ENCODE results near the gene TMEM201.

TMEM201 gene

DNA sequence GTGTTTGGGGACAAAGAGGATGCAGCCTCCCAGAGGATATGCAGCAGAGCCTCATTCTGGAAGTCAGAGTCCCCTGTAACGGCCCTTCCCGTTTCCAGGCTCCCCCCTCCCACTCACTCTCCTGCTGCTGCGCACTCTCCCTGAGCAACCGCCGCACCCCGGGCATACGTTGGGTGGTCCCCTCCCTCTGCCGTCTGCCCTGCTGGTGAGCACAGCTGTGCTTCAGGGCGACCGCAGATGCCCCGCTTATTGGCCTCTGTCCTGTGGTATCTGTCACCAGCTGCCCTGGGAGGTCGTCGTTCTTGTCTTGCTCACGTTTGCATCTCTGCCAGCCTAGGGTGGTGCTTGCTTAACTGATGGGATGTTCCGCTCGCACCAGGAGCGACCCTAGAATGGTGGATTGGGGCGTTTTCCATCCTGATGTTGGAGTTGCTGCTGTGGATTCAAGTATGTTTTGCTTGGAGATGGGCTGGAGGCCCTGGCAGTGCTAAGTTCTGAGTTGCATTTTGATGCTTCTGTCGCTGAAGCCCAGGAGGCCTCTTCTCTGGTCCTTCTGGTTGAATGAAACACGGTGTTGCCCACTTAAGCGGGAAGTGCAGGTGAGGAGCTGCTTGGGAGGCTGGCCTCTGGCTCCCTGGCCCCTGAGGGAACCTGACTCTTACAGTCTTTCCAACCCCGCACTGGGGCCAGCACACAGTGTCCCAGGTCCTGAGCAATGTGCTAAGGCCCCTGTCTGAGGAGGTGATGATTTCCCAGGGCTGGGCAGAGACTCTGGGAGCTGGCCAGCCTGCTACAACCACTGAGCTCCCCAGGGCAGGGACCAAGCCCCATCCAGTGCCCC, 3.2 kb downstream of the TMEM201 start:
- FAIRE-seq (peak; percentile 35), DNase-seq (ENCODE audit: insufficient read length, low spot score) (no peak)
- TF ChIP-seq TAF1 (IDR thresholded peaks at IDR 0.05; ENCODE audit: low read depth, low read length), result no peak
- TF ChIP-seq POLR2AphosphoS5 (IDR thresholded peaks at IDR 0.05; ENCODE audit: low read depth, low read length), result no peak
- TF ChIP-seq PAX5 (IDR thresholded peaks at IDR 0.05; ENCODE audit: insufficient read depth, low read length, severe bottlenecking), result no peak
- TF ChIP-seq SPI1 (IDR thresholded peaks at IDR 0.05; ENCODE audit: low read depth, low read length), result no peak
- TF ChIP-seq POLR2A (IDR thresholded peaks at IDR 0.05; ENCODE audit: low read depth, low read length), result no peak
- no peak for TF ChIP-seq POU2F2 (IDR thresholded peaks at IDR 0.05; ENCODE audit: low read depth, low read length)

DNA sequence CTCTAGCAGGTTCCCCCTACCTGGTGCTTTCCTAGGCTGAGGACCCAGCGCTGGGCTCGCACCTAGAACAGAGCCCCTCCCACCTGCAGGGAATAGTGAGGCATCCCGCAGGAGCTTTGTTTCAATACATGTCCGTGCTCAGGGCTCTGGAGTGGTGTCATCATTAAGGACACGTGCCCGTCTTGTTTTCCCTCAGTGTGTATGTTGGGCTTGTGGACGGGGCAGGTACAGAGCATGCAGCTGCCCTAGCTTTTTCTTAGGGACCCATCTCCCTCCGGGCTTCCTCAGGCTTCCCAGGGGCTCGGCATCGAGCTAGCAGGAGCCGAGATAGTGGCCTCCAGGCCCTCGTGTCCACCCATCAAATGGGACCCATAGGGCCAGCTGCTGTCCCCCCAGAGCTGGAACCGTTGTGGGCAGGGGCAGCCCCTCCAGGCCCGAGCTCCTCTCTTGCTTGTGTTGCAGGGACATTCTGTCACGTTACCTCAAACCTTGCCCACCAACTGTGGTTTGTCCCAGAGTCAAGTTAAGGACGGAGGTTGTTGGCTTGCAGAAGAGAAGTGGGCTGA, 3.9 kb downstream of the TMEM201 start:
- TF ChIP-seq POLR2A (IDR thresholded peaks at IDR 0.05; ENCODE audit: low read depth, low read length) (no peak), POU2F2 (IDR thresholded peaks at IDR 0.05; ENCODE audit: low read depth, low read length) (no peak), POLR2AphosphoS5 (IDR thresholded peaks at IDR 0.05; ENCODE audit: low read depth, low read length) (no peak), TAF1 (IDR thresholded peaks at IDR 0.05; ENCODE audit: low read depth, low read length) (no peak), SPI1 (IDR thresholded peaks at IDR 0.05; ENCODE audit: low read depth, low read length) (no peak), PAX5 (IDR thresholded peaks at IDR 0.05; ENCODE audit: insufficient read depth, low read length, severe bottlenecking) (no peak)
- no peak for DNase-seq (ENCODE audit: insufficient read length, low spot score)
- no peak for FAIRE-seq

DNA sequence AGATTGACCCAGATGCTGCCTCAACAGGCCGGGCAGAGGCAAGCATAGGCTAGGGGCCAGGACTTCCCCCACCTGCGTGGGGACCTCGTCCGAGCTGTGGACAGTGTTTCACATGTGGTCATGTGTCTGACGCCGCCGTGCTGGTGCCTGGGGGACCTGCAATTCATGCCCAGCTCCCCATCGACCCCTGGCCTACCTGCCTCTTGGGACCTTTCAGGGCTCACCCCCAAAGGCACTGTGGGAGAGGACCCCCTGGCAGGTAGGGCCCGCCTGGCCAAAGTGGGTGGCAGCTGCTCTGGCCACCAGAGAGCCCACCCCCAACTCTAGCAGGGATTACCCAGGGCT, 4.4 kb downstream of the TMEM201 start:
- DNase-seq (ENCODE audit: insufficient read length, low spot score) (no peak), FAIRE-seq (peak; percentile 57)
- TF ChIP-seq SPI1 (IDR thresholded peaks at IDR 0.05; ENCODE audit: low read depth, low read length) (no peak), POLR2AphosphoS5 (IDR thresholded peaks at IDR 0.05; ENCODE audit: low read depth, low read length) (no peak), POU2F2 (IDR thresholded peaks at IDR 0.05; ENCODE audit: low read depth, low read length) (no peak)

DNA sequence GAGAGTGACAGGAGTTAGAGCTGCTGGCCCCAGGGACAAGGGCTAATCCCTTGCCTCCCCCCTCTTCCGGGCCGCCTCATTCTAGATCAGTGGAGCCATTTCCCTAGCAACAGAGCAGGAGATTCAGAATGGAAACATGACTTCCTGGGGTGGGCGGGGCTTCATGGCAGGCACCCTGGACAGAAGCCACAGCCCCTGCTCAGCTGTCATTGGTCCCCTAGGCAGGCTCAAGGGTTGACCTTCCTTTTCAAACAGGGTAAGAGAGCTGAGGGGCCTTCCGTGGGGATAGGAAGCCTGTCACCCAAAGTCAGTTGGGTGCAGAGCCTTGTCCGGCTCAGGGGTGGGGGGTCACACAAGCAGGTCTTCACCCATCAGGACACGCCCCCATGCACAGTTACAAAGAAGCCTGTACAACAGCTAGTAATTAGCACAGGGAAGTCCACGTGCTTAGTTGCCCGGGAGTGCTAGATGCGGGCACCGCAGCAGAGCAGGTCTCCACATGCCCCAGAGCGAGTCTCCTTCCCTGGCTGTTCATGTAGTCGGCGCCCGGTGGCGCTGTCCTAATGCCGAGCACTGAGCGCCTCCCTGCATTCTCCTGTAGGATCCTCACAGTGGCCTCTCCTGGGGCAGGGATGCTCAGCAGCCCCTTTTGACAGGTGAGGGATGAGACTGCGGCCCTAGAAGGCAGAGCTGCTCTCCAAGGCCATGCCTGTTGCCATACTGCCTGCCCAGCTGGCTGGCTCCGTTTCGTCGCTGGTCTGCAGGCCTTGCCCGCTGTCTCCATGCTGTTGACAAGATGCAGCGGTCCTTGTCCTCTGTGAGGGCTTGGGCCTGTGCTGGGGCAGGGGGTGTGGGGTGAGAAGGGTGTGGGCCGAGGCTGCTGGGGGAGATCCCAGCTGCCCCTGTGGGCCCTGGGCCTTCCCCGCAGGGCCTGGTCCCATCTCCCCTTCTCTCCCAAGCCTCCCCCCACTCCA, 5.1 kb downstream of the TMEM201 start:
- DNase-seq (ENCODE audit: insufficient read length, low spot score) (peak; percentile 92), FAIRE-seq (peak; percentile 91)
- TF ChIP-seq POLR2AphosphoS5 (IDR thresholded peaks at IDR 0.05; ENCODE audit: low read depth, low read length), result no peak
- no peak for TF ChIP-seq TAF1 (IDR thresholded peaks at IDR 0.05; ENCODE audit: low read depth, low read length)
- TF ChIP-seq SPI1 (IDR thresholded peaks at IDR 0.05; ENCODE audit: low read depth, low read length), result 0 out of 2 replicates have a peak, but pooled peaks have one; percentile 42
- no peak for TF ChIP-seq PAX5 (IDR thresholded peaks at IDR 0.05; ENCODE audit: insufficient read depth, low read length, severe bottlenecking)
- TF ChIP-seq POLR2A (IDR thresholded peaks at IDR 0.05; ENCODE audit: low read depth, low read length), result no peak
- TF ChIP-seq POU2F2 (IDR thresholded peaks at IDR 0.05; ENCODE audit: low read depth, low read length), result no peak

DNA sequence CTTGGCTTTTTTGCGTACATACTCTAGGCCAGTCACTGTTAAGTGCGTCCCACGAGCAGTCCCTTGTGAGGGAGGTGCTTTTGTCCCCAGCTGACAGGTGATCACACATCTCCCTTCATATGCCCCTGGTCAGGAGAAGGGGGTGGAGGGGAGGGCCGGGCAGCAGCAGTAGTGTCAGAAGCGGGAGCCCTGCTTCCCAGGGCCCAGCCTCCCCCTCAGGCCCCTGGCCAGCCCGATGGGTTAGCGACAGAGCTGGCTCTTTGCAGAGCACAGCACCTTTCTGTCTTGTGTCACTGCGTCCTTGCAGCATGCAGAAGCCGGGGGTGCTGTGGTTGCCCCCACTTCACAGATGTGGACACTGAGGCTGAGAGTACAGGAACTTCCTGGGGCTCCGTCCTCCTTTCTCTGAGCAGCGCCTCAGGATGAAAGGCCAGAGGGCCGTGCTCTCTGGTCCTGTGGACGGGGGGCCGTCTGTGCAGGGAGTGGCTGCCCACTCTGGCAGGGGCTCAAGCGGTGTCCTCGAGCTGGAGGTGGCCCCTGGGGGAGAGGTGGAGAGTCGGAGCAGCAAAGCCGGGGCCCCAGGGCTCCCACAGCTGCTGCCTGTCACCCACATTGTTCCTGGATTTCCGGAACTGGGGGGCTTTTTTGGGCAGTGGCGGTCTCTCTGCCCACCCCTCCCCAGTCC, 5.9 kb downstream of the TMEM201 start:
- DNase-seq (ENCODE audit: insufficient read length, low spot score) (peak; percentile 20), FAIRE-seq (no peak)
- TF ChIP-seq SPI1 (IDR thresholded peaks at IDR 0.05; ENCODE audit: low read depth, low read length) (no peak), POU2F2 (IDR thresholded peaks at IDR 0.05; ENCODE audit: low read depth, low read length) (no peak), TAF1 (IDR thresholded peaks at IDR 0.05; ENCODE audit: low read depth, low read length) (no peak), POLR2AphosphoS5 (IDR thresholded peaks at IDR 0.05; ENCODE audit: low read depth, low read length) (no peak), POLR2A (IDR thresholded peaks at IDR 0.05; ENCODE audit: low read depth, low read length) (no peak), PAX5 (IDR thresholded peaks at IDR 0.05; ENCODE audit: insufficient read depth, low read length, severe bottlenecking) (no peak)

DNA sequence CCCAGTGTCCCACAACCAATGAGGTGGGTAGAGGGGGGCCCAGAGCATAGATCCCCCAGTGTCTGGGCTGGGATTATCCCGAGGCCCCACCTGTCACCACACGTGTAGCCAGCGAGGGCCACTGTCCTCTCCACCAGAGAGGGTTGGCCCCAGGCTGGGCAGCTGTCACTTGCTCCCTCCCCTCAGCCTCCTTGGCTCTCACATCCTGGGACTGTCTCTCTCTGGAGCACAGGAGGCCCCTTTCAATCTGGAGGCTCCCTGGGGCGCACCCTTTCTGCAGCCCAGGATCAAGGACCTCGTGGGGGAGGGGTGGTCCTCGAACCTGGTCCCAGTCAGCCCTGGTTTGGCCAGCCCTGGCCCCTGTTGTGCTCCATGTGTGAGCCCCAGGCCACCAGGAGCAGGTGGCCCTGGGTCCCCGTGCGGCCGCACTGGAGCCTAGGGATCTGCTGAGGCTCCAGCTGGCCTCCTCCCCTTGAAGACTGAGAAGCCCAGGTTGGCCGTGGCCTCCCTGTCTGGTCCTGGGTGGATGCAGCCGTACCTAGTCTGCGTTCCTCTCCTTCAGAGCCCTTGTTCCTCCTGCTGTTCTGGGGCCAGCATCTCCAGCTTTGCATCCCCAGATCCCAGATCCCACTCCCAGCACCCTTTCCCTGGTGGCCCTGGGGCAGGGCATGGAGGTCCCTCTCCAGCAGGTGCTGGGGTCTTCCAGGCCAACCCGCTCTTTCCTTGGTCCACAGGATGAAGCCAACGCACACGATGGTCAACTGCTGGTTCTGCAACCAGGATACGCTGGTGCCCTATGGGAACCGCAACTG, 6.7 kb downstream of the TMEM201 start:
- DNase-seq (ENCODE audit: insufficient read length, low spot score), result peak; percentile 5
- no peak for TF ChIP-seq TAF1 (IDR thresholded peaks at IDR 0.05; ENCODE audit: low read depth, low read length)
- TF ChIP-seq SPI1 (IDR thresholded peaks at IDR 0.05; ENCODE audit: low read depth, low read length), result no peak
- TF ChIP-seq POLR2A (IDR thresholded peaks at IDR 0.05; ENCODE audit: low read depth, low read length), result no peak
- TF ChIP-seq PAX5 (IDR thresholded peaks at IDR 0.05; ENCODE audit: insufficient read depth, low read length, severe bottlenecking), result no peak
- TF ChIP-seq POLR2AphosphoS5 (IDR thresholded peaks at IDR 0.05; ENCODE audit: low read depth, low read length), result no peak
- no peak for TF ChIP-seq POU2F2 (IDR thresholded peaks at IDR 0.05; ENCODE audit: low read depth, low read length)
- FAIRE-seq, result no peak

DNA sequence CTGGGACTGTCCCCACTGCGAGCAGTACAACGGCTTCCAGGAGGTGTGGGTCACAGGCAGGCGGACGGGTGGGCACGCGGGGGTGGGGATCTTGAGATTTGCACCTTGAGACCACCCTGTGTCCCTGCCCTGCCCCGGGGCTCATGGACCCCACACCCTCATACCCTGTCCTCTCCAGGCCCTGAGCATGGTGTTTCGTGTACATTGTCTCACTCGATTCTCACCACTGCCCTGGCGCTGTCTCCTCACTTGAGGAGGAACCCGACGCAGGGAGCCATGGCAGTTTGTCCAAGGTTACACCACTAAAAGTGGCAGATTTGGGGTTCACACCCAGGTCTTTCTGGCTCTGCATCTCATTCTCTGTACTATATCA, 7.2 kb downstream of the TMEM201 start:
- DNase-seq (ENCODE audit: insufficient read length, low spot score) (peak; percentile 2), FAIRE-seq (no peak)
- TF ChIP-seq TAF1 (IDR thresholded peaks at IDR 0.05; ENCODE audit: low read depth, low read length) (no peak), POLR2A (IDR thresholded peaks at IDR 0.05; ENCODE audit: low read depth, low read length) (no peak), POLR2AphosphoS5 (IDR thresholded peaks at IDR 0.05; ENCODE audit: low read depth, low read length) (no peak), POU2F2 (IDR thresholded peaks at IDR 0.05; ENCODE audit: low read depth, low read length) (no peak), SPI1 (IDR thresholded peaks at IDR 0.05; ENCODE audit: low read depth, low read length) (no peak), PAX5 (IDR thresholded peaks at IDR 0.05; ENCODE audit: insufficient read depth, low read length, severe bottlenecking) (no peak)

All from GM12891 (cell line).